ENCODE data around the gene SLC28A1.

Gene SLC28A1

DNA sequence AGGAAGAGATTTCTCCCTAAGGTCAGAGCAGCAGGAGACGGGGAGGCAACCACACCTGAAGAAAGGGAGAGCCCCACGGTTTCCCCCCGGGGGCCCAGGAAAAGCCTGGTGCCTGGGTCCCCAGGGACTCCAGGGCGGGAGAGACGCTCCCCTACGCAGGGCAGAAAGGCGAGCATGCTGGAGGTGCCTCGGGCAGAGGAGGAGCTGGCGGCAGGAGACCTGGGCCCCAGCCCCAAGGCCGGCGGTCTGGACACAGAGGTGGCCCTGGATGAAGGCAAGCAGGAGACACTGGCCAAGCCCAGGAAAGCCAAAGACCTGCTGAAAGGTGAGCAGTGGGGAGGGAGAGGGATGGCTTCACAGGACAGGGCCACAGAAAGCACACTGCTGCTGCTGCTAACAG, 26.2 kb upstream of the SLC28A1 start:
- H3K27me3 ChIP-seq (replicated peaks), result no peaks in the 10 kb centered on the region
- H3K36me3 ChIP-seq (replicated peaks), result no peaks in the 10 kb centered on the region
- DNase-seq, result no peak
- no peak overlapping the region for H3K27ac ChIP-seq
- H3K4me3 ChIP-seq (ENCODE audit: low read depth, low read length), result no peak overlapping the region
- TF ChIP-seq, protein P1, sequence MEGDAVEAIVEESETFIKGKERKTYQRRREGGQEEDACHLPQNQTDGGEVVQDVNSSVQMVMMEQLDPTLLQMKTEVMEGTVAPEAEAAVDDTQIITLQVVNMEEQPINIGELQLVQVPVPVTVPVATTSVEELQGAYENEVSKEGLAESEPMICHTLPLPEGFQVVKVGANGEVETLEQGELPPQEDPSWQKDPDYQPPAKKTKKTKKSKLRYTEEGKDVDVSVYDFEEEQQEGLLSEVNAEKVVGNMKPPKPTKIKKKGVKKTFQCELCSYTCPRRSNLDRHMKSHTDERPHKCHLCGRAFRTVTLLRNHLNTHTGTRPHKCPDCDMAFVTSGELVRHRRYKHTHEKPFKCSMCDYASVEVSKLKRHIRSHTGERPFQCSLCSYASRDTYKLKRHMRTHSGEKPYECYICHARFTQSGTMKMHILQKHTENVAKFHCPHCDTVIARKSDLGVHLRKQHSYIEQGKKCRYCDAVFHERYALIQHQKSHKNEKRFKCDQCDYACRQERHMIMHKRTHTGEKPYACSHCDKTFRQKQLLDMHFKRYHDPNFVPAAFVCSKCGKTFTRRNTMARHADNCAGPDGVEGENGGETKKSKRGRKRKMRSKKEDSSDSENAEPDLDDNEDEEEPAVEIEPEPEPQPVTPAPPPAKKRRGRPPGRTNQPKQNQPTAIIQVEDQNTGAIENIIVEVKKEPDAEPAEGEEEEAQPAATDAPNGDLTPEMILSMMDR (IDR thresholded peaks at IDR 0.05; ENCODE audit: low read depth, low read length, missing control alignments), result no peak
- in situ Hi-C loops (cut with HindIII; ENCODE audit: low pct_ligation_motif_present, low sequenced_read_pairs), result no loop called here

DNA sequence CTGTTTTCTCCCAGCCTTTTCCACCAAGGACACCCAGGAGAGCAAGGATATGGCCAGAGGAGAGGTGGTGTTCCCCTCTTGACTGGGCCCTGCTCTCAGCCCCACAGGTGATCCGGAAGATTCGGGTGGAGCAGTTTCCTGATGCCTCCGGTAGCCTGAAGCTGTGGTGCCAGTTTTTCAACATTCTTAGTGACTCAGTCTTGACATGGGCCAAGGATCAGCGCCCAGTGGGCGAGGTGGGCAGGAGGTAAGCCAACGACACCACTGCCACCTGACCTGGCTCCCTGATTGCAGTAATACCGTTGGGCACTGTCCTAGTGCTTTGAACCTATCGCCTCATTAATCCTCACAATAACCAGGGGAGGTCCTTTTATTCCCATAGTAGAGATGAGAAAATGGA, 25.3 kb upstream of the SLC28A1 start:
- TF ChIP-seq, protein P1 (IDR thresholded peaks at IDR 0.05; ENCODE audit: low read depth, low read length, missing control alignments), result no peak
- H3K4me3 ChIP-seq (ENCODE audit: low read depth, low read length), result no peak overlapping the region
- no peaks in the 10 kb centered on the region for H3K36me3 ChIP-seq (replicated peaks)
- no peak for DNase-seq
- no peaks in the 10 kb centered on the region for H3K27me3 ChIP-seq (replicated peaks)
- no peak overlapping the region for H3K27ac ChIP-seq
- in situ Hi-C loops (cut with HindIII; ENCODE audit: low pct_ligation_motif_present, low sequenced_read_pairs), result no loop called here

DNA sequence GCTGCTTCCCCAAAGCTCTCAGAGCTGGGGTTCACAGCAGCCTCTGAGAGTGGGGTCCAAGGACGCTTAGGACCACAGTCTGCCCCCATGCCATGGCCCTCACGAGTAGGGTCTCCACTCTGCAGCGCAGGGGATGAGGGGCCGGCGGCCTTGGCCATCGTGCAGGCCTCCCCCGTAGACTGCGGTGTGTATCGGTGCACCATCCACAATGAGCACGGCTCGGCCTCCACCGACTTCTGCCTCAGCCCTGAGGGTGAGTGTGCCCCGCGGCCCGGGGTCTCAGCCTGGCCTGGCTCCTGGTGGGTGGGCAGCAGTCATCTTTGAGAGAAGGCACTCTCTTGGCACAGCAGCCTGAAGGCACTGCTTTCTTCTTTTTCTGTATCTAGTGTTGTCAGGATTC, 24.8 kb upstream of the SLC28A1 start:
- Histone ChIP-seq H3K36me3 (replicated peaks) (no peaks in the 10 kb centered on the region), H3K27me3 (replicated peaks) (no peaks in the 10 kb centered on the region), H3K4me3 (ENCODE audit: low read depth, low read length) (no peak overlapping the region), H3K27ac (no peak overlapping the region)
- DNase-seq, result no peak
- in situ Hi-C loops (cut with HindIII; ENCODE audit: low pct_ligation_motif_present, low sequenced_read_pairs), result no loop called here
- TF ChIP-seq, protein P1 (IDR thresholded peaks at IDR 0.05; ENCODE audit: low read depth, low read length, missing control alignments), result no peak

DNA sequence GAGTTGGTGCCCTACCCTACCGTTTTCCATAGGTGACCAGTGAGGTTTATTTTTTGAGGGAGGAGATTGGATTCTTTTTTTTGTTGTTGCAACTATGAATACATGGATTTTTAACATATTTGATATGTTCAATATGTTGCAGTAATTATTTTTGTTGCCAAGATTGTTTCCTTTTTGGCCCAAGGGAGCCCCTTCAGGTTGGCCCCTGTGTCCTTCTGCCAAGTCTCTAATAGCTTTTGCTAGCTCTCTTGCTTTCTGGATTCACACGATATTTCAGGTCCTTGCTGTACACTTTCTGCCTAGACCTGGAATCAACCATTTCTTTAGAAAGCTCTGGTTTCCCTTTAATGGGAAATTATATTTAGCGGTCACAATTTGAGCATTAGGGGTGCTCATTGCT, 22.7 kb upstream of the SLC28A1 start:
- no peaks in the 10 kb centered on the region for H3K27me3 ChIP-seq (replicated peaks)
- TF ChIP-seq, protein P1 (IDR thresholded peaks at IDR 0.05; ENCODE audit: low read depth, low read length, missing control alignments), result no peak
- H3K4me3 ChIP-seq (ENCODE audit: low read depth, low read length), result no peak overlapping the region
- in situ Hi-C loops (cut with HindIII; ENCODE audit: low pct_ligation_motif_present, low sequenced_read_pairs), result no loop called here
- DNase-seq, result no peak
- H3K27ac ChIP-seq, result no peak overlapping the region
- H3K36me3 ChIP-seq (replicated peaks), result no peaks in the 10 kb centered on the region

DNA sequence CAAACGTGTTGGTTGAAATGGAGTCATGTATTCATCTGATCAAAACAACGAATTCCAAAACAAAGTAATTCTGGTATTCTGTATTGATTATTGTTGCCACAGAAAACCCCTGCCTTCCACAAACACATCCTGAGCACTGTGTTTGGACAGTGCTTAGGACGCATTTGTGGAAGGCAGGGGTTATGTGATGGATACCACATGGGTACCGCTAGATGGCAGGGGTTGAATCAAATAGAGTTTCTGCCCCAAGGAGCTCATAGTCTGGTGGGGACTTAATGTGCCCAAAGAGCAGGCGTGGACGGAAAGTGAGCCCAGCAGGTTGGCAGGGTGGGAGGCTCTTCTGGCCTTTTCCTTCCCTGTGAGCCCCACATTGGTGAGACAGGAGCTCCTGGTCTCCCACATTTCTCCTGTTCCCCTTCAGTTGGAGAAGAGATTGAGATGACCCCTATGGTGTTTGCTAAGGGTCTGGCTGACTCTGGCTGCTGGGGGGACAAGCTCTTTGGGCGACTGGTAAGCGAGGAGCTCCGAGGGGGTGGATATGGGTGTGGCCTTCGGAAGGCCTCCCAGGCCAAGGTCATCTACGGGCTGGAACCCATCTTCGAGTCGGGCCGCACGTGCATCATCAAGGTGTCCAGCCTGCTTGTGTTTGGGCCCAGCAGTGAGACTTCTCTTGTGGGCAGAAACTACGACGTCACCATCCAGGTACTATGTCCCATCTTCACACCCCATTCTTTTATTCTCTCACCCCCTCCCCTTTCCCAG, 22.1 kb upstream of the SLC28A1 start:
- DNase-seq, result no peak
- TF ChIP-seq, protein P1 (IDR thresholded peaks at IDR 0.05; ENCODE audit: low read depth, low read length, missing control alignments), result no peak
- in situ Hi-C loops (cut with HindIII; ENCODE audit: low pct_ligation_motif_present, low sequenced_read_pairs), result no loop called here
- Histone ChIP-seq H3K4me3 (ENCODE audit: low read depth, low read length) (no peak overlapping the region), H3K27ac (no peak overlapping the region), H3K36me3 (replicated peaks) (no peaks in the 10 kb centered on the region), H3K27me3 (replicated peaks) (no peaks in the 10 kb centered on the region)
